Mesodermal cell (in vitro differentiated cells): ENCODE measurements around the gene ZNF260.

ENCODE experiments used
- H3K27ac ChIP-seq: 2 replicates; pipeline ENCODE4 v1.7.0; 2013; ENCODE audit warnings: mild to moderate bottlenecking, low read depth, low read length, moderate library complexity; ENCODE audit not compliant: severe bottlenecking
- H3K36me3 ChIP-seq: 2 replicates; pipeline ENCODE4 v1.7.1; 2013; ENCODE audit warnings: mild to moderate bottlenecking, low read length, moderate library complexity; ENCODE audit not compliant: control insufficient read depth, insufficient read depth
- H3K4me1 ChIP-seq: one replicate; pipeline ENCODE4 v1.7.1; 2013; ENCODE audit warnings: mild to moderate bottlenecking, low read length; ENCODE audit not compliant: insufficient read depth, control insufficient read depth, poor library complexity, severe bottlenecking
- H3K4me3 ChIP-seq: 2 replicates; pipeline ENCODE4 v1.7.0; 2013; ENCODE audit warnings: low read length, control low read depth, mild to moderate bottlenecking; ENCODE audit not compliant: insufficient read depth, poor library complexity, severe bottlenecking; ENCODE audit errors: extremely low read depth
- H3K9me3 ChIP-seq: 2 replicates; pipeline ENCODE4 v1.7.1; 2013; ENCODE audit warnings: mild to moderate bottlenecking, low read length, moderate library complexity; ENCODE audit not compliant: control insufficient read depth
- WGBS, 2 experiments: methylation state at CpG; one replicate each; pipeline ENCODE4 v1.1.5; 2013; ENCODE audit warnings: missing lambda C conversion rate in 2 of 2; ENCODE audit not compliant: insufficient coverage in 2 of 2; 5-methylcytosine and 5-hydroxymethylcytosine counted together

ZNF260 gene

GRCh38 chr19:36489118-36489919 lies 38.8 kb downstream of the ZNF260 start, which contains the start of gene ZNF566:
ZNF566 (minus strand) TSS chr19:36489561; CDS start chr19:36476557, 13,004 bp downstream.
- WGBS, 2 experiments = 0% methylated on average over 31 to 47 of the region's 53 CpGs
- Histone ChIP-seq H3K36me3 (peaks cover 15% of the 10 kb centered on the region), H3K9me3 (peaks cover 11% of the 10 kb centered on the region), H3K27ac (peak within 1 kb of the TSS; percentile 99), H3K4me3 (peak within 1 kb of the TSS; percentile 70), H3K4me1 (no peaks in the 10 kb centered on the region)

GRCh38 chr19:36488846-36489117 lies 39.3 kb downstream of the ZNF260 start:
- no peaks in the 10 kb centered on the region for H3K4me1 ChIP-seq
- peak overlapping the region; percentile 70 for H3K4me3 ChIP-seq
- H3K36me3 ChIP-seq = peaks cover 15% of the 10 kb centered on the region
- WGBS, 2 experiments = 0 to 5% methylated on average over 5 to 11 of the region's 11 CpGs
- H3K9me3 ChIP-seq = peaks cover 15% of the 10 kb centered on the region
- H3K27ac ChIP-seq = no peak overlapping the region

- H3K9me3 ChIP-seq = peaks cover 15% of the 10 kb centered on the region
- H3K4me1 ChIP-seq = no peaks in the 10 kb centered on the region
- WGBS, 2 experiments = 95 to 96% methylated on average over 2 to 4 of the region's 9 CpGs
- no peak overlapping the region for H3K27ac ChIP-seq
- peak overlapping the region; percentile 70 for H3K4me3 ChIP-seq
- peaks cover 15% of the 10 kb centered on the region for H3K36me3 ChIP-seq
Observed at GRCh38 chr19:36488118-36488845, 39.8 kb downstream of the ZNF260 start.

GRCh38 chr19:36483653-36484052 lies 44.4 kb downstream of the ZNF260 start:
- peaks cover 15% of the 10 kb centered on the region for H3K36me3 ChIP-seq
- H3K9me3 ChIP-seq = peaks cover 14% of the 10 kb centered on the region
- H3K4me3 ChIP-seq = no peak overlapping the region
- no peaks in the 10 kb centered on the region for H3K4me1 ChIP-seq
- 95 to 100% methylated on average over 4 to 5 of the region's 6 CpGs for WGBS, 2 experiments
- H3K27ac ChIP-seq = no peak overlapping the region

- Histone ChIP-seq H3K9me3 (peaks cover 21% of the 10 kb centered on the region), H3K27ac (no peak overlapping the region), H3K36me3 (peaks cover 15% of the 10 kb centered on the region), H3K4me3 (no peak overlapping the region), H3K4me1 (no peaks in the 10 kb centered on the region)
- WGBS, 2 experiments = 100% methylated on average over 1 of the region's 2 CpGs; no CpG with 5 or more reads in 1 of the 2 experiments
Observed at GRCh38 chr19:36482876-36483275, 45.2 kb downstream of the ZNF260 start.
